Smooth muscle cell (in vitro differentiated cells): ENCODE measurements around the gene SMARCA2. TPM values are rescaled to one million over a fixed set of nuclear protein-coding genes. Genes with fewer than 3 reads are reported as not detected.

Experiments
- DNase-seq: peaks from one replicate; lab custom pipeline; 2025; ENCODE audit not compliant: unreplicated experiment; lab: John Stamatoyannopoulos, UW
- H2AFZ ChIP-seq: fragments of 200-600 bp; sonication (generic); 2 replicates; pipeline ENCODE4 v1.6.0; 2016; ENCODE audit warnings: antibody characterized with exemption, low read depth, mild to moderate bottlenecking
- H3F3A ChIP-seq: fragments of 200-600 bp; sonication (generic); 2 replicates; pipeline ENCODE4 v1.6.0; 2017; ENCODE audit warnings: antibody characterized with exemption, low read depth
- H3K27ac ChIP-seq: fragments of 200-600 bp; sonication (generic); 2 replicates; pipeline ENCODE4 v1.5.1; 2016; ENCODE audit warnings: low read depth, mild to moderate bottlenecking
- H3K27me3 ChIP-seq: fragments of 200-600 bp; sonication (generic); 2 replicates; pipeline ENCODE4 v1.6.1; 2016; ENCODE audit warnings: low read depth, mild to moderate bottlenecking
- H3K36me3 ChIP-seq: fragments of 200-600 bp; sonication (generic); 2 replicates; pipeline ENCODE4 v1.5.1; 2016; ENCODE audit warnings: low read depth
- H3K4me1 ChIP-seq: fragments of 200-600 bp; sonication (generic); 2 replicates; pipeline ENCODE4 v1.5.1; 2016; ENCODE audit warnings: low read depth
- H3K4me2 ChIP-seq: fragments of 200-600 bp; sonication (generic); 2 replicates; pipeline ENCODE4 v1.6.0; 2016; ENCODE audit warnings: mild to moderate bottlenecking
- H3K4me3 ChIP-seq: fragments of 200-600 bp; sonication (generic); 2 replicates; pipeline ENCODE4 v1.5.1; 2016; ENCODE audit warnings: mild to moderate bottlenecking
- H3K79me2 ChIP-seq: fragments of 200-600 bp; sonication (generic); 2 replicates; pipeline ENCODE4 v1.6.0; 2016; ENCODE audit warnings: low read depth, mild to moderate bottlenecking
- H3K9ac ChIP-seq: fragments of 200-600 bp; sonication (generic); 2 replicates; pipeline ENCODE4 v1.6.0; 2016; ENCODE audit warnings: low read depth
- H3K9me3 ChIP-seq: fragments of 200-600 bp; sonication (generic); replicated peaks from 2 replicates; pipeline ENCODE4 v1.5.1; 2016; ENCODE audit warnings: low read depth
- H4K20me1 ChIP-seq: fragments of 200-600 bp; sonication (generic); 2 replicates; pipeline ENCODE4 v1.6.0; 2016; ENCODE audit warnings: low read depth
- WGBS: methylation state at CpG from one replicate; pipeline ENCODE4 v1.1.7; 2016; ENCODE audit warnings: low lambda C conversion rate; 5-methylcytosine and 5-hydroxymethylcytosine counted together
- polyA plus RNA-seq: library from polyadenylated mRNA; unstranded; fragments of >200 nt; fragmentation: Nextera tagmentation; extraction: Ambion mirVana; gene quantifications from 2 replicates; pipeline ENCODE4 v1.2.1, GENCODE V29; 2016
- total RNA-seq: library from RNA; depleted of rRNA; stranded (reverse); fragments of >200 nt; gene quantifications from 2 replicates; pipeline ENCODE4 v1.2.3, GENCODE V29; 2014
- TF ChIP-seq, protein P1 (sequence below): fragments of 200-600 bp; sonication (generic); IDR thresholded peaks from 2 replicates; pipeline ENCODE4 v1.5.1; 2017; ENCODE audit warnings: borderline replicate concordance, mild to moderate bottlenecking, antibody characterized with exemption; ENCODE audit not compliant: insufficient read depth, poor library complexity, severe bottlenecking

Gene SMARCA2
- total and polyA plus RNA-seq, 2 experiments from 2014 or later = 27.7 to 61.7 TPM

DNA sequence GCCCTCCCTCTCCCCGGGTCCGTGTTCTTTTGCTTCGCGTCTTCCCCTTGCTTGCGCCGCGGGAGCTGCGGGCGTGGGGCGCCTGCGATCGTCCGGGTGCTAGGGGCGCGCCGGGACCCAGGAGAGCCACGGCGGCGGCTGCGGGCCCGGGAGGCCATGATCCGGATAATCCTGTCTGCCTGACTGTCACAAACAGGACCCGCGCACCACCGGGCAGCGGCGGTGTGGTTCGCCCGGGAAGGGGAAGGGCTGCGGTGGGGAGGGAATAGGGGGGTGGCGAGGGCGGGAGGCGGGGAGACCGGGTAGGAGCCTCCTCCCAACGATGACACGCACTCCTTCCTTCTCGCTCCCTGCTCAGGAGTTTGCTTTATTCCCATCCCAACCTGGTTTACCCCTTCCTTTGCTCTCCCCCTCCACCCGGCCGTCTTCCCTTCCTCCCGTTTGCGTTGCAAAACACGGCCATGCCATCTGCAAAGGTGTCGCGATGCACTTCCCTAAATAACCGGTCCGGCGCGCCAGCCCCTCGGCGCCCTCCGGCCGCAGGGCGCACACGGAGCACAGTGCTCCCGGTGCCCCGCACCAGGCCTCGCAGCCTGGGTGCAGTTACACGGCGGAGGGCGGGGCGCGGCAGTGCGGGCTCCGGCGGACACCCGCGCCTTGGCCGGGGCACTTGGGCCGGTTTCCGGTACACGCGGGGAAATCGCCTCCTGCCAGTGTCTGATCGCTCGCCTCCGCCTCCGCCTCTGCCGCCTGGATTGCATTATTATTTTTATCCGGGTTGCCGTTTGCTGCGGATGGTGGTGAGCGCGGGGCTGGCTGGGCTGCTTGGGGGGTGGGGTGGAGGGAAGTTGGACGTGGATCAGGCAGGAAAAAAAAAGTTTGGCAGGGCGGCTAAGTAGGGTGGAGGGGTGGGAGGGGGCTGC, 1.5 kb downstream of the SMARCA2 start:
- WGBS = 1% methylated on average over 67 of the region's 85 CpGs
- peaks cover 37% of the 10 kb centered on the region for H4K20me1 ChIP-seq
- peak overlapping the region; percentile 85 for H3K9ac ChIP-seq
- peaks cover 16% of the 10 kb centered on the region for H3K4me1 ChIP-seq
- no peaks in the 10 kb centered on the region for H3K36me3 ChIP-seq
- DNase-seq = peak; percentile 70
- peak overlapping the region; percentile 85 for H3K27ac ChIP-seq
- TF ChIP-seq, protein P1, sequence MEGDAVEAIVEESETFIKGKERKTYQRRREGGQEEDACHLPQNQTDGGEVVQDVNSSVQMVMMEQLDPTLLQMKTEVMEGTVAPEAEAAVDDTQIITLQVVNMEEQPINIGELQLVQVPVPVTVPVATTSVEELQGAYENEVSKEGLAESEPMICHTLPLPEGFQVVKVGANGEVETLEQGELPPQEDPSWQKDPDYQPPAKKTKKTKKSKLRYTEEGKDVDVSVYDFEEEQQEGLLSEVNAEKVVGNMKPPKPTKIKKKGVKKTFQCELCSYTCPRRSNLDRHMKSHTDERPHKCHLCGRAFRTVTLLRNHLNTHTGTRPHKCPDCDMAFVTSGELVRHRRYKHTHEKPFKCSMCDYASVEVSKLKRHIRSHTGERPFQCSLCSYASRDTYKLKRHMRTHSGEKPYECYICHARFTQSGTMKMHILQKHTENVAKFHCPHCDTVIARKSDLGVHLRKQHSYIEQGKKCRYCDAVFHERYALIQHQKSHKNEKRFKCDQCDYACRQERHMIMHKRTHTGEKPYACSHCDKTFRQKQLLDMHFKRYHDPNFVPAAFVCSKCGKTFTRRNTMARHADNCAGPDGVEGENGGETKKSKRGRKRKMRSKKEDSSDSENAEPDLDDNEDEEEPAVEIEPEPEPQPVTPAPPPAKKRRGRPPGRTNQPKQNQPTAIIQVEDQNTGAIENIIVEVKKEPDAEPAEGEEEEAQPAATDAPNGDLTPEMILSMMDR = no peak
- peak overlapping the region; percentile 97 for H2AFZ ChIP-seq
- H3K4me3 ChIP-seq = peak overlapping the region; percentile 77
- peaks cover 22% of the 10 kb centered on the region for H3F3A ChIP-seq
- no peaks in the 10 kb centered on the region for H3K9me3 ChIP-seq
- H3K27me3 ChIP-seq = no peaks in the 10 kb centered on the region
- H3K79me2 ChIP-seq = peaks cover 38% of the 10 kb centered on the region
- peak overlapping the region; percentile 93 for H3K4me2 ChIP-seq

DNA sequence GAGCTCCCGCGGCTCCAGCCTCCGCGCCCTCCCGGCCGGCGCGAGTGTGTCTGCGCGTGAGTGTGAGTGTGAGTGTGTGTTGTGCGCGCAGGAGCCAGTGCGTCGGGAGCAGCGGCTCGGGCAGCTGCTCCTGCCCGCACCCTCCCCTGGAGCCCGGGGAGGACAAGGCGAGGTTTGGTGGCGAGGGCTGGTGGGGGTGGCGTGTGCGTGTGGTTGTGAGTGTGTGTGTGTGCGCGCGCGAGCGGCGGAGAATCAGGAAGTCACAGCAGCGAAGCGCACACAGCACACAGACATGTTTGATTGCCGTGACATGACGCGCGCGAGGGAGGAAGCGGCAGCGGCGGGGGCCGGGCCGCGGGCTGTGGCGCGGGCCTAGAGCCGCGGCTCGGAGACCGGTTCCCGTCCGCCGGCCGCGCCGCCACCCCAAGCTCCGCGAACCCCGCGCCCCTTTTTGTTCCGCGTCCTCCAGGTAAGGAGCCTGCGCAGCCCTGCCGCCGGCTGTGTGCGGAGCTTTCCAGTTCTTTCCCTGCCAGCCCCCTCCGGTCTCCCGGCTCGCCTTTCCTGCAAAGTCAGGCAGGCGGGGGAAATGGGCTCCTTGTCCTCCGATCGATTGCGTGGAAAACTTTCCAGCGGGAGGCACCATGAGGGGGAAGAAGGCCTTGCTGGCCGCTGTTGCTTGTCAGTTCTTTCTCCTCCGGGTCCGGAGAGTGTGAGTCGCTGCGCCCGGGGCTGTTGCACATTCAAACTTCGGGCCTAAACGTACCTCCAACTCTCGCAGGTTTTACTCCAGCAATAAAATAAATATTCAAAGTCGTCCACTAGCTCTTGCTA, 2.4 kb downstream of the SMARCA2 start:
- WGBS = 1% methylated on average over 43 of the region's 81 CpGs

DNA sequence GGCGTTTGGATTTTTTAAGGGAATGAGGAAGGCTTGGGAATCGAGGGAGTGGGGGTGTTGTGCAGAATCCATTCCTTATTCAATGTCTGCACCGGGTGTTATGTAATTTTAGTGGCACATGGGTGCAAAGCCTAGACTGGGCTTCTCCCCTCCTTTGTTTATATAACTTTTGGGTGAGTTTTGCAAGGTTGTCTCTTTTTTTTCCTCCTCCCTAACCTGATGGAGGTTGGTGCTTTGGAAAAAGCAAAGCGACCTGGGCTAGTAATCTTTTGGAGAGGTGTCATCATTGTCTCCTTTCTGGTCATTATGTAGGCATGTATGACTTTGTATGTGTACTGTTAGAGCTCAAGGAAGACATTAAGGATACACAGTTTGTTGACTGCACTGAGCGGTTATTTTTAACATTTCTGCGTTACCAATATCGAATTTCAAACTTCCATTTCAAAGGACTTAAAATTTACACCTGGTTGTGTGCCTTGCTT, 3.1 kb downstream of the SMARCA2 start:
- DNase-seq = no peak
- Histone ChIP-seq H3K36me3 (no peaks in the 10 kb centered on the region), H3K4me1 (peaks cover 16% of the 10 kb centered on the region), H3K27me3 (no peaks in the 10 kb centered on the region), H3K9me3 (no peaks in the 10 kb centered on the region), H3K4me3 (peak overlapping the region; percentile 77), H3K4me2 (peak overlapping the region; percentile 93), H4K20me1 (peaks cover 52% of the 10 kb centered on the region), H3K79me2 (peaks cover 53% of the 10 kb centered on the region), H2AFZ (peak overlapping the region; percentile 97), H3K9ac (peak overlapping the region; percentile 85), H3K27ac (peak overlapping the region; percentile 85), H3F3A (peaks cover 22% of the 10 kb centered on the region)
- 9% methylated on average over 7 of the region's 7 CpGs for WGBS
- TF ChIP-seq, protein P1 = no peak

More for the DNA sequence above, 2.4 kb downstream of the SMARCA2 start:
- Histone ChIP-seq H3K79me2 (peaks cover 47% of the 10 kb centered on the region), H3F3A (peaks cover 22% of the 10 kb centered on the region), H3K4me2 (peak overlapping the region; percentile 93), H3K4me1 (peaks cover 16% of the 10 kb centered on the region), H3K4me3 (peak overlapping the region; percentile 77), H3K36me3 (no peaks in the 10 kb centered on the region), H3K27me3 (no peaks in the 10 kb centered on the region), H2AFZ (peak overlapping the region; percentile 97), H4K20me1 (peaks cover 46% of the 10 kb centered on the region), H3K27ac (peak overlapping the region; percentile 85), H3K9me3 (no peaks in the 10 kb centered on the region), H3K9ac (peak overlapping the region; percentile 85)
- TF ChIP-seq, protein P1 = no peak
- peak; percentile 63 for DNase-seq
